Brain microvascular endothelial cell (primary cell): ENCODE data around the gene CACFD1.

Experiments
- DNase-seq: peaks from one replicate; pipeline ENCODE4 v3.0.0-alpha.2; 2020
- H3K27ac ChIP-seq: fragments of 250-450 bp; sonication (Bioruptor Pico); 2 replicates; pipeline ENCODE4 v1.5.1; 2020; ENCODE audit warnings: mild to moderate bottlenecking, moderate library complexity
- H3K27me3 ChIP-seq: fragments of 250-450 bp; sonication (Bioruptor Pico); replicated peaks from 2 replicates; pipeline ENCODE4 v1.5.1; 2020; ENCODE audit warnings: mild to moderate bottlenecking
- H3K36me3 ChIP-seq: fragments of 250-450 bp; sonication (Bioruptor Pico); replicated peaks from 2 replicates; pipeline ENCODE4 v1.5.1; 2020; ENCODE audit warnings: mild to moderate bottlenecking
- H3K4me3 ChIP-seq: 2 replicates; pipeline ENCODE4 v1.5.1; 2011; ENCODE audit warnings: low read depth, mild to moderate bottlenecking, control low read depth, low read length, moderate library complexity
- in situ Hi-C: cut with HindIII; loops from 2 replicates; pipeline ENCODE4 v1.10.0; 2017; ENCODE audit warnings: low sequenced_read_pairs, low pct_ligation_motif_present
- TF ChIP-seq, protein P1 (sequence below): IDR thresholded peaks from 2 replicates; pipeline ENCODE4 v1.5.1; 2011; ENCODE audit warnings: low read depth, mild to moderate bottlenecking, moderate library complexity, low read length, control low read depth, inconsistent platforms; ENCODE audit errors: missing control alignments

The CACFD1 gene

GRCh38 chr9:133515240-133515610 lies 55.4 kb downstream of the CACFD1 start:
- Histone ChIP-seq H3K36me3 (no peaks in the 10 kb centered on the region), H3K27me3 (no peaks in the 10 kb centered on the region), H3K27ac (no peak overlapping the region), H3K4me3 (no peak overlapping the region)
- TF ChIP-seq, protein P1, sequence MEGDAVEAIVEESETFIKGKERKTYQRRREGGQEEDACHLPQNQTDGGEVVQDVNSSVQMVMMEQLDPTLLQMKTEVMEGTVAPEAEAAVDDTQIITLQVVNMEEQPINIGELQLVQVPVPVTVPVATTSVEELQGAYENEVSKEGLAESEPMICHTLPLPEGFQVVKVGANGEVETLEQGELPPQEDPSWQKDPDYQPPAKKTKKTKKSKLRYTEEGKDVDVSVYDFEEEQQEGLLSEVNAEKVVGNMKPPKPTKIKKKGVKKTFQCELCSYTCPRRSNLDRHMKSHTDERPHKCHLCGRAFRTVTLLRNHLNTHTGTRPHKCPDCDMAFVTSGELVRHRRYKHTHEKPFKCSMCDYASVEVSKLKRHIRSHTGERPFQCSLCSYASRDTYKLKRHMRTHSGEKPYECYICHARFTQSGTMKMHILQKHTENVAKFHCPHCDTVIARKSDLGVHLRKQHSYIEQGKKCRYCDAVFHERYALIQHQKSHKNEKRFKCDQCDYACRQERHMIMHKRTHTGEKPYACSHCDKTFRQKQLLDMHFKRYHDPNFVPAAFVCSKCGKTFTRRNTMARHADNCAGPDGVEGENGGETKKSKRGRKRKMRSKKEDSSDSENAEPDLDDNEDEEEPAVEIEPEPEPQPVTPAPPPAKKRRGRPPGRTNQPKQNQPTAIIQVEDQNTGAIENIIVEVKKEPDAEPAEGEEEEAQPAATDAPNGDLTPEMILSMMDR: no peak
- no peak for DNase-seq
- in situ Hi-C loops: no loop called here

- TF ChIP-seq, protein P1: no peak
- Histone ChIP-seq H3K27me3 (no peaks in the 10 kb centered on the region), H3K4me3 (no peak overlapping the region)
Measured at GRCh38 chr9:133515615-133516255, 56.0 kb downstream of the CACFD1 start.

DNA sequence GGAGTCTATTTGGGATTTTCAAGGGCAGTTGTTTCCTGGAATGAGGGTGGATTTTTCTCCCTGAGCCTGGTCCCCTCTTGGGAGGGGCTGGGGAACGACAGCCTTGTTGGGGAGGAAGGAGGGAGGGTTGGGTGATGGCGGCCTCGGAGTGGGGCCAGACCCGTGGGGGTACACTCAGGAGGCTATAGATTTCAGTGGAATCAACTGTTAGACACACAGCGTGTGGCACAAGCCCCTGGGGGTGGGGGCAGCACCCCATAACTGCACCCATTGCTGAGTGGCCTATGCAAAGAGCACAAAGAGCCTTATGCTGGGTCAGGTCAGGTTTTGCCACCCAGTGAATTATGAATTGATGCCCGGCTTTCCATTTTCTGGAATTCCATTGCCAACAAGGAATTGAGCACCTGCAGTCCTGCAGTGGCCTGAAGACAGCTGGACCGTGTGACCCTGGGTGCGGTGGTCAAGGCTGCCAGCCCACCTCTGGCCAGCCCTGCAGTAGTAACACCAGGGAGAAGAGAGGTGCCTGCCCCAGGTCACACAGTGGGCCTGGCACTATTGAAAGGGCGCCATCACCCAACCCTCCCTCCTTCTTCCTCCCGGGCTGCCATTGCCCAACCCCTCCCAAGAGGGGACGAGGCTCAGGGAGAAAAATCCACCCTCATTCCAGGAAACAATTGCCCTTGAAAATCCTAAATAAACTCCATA lies 56.6 kb downstream of the CACFD1 start:
- DNase-seq: no peak
- in situ Hi-C loops: no loop called here
- no peak overlapping the region for H3K27ac ChIP-seq
- H3K36me3 ChIP-seq: no peaks in the 10 kb centered on the region
- TF ChIP-seq, protein P1: no peak
- no peaks in the 10 kb centered on the region for H3K27me3 ChIP-seq
- H3K4me3 ChIP-seq: no peak overlapping the region

More at GRCh38 chr9:133515615-133516255, 56.0 kb downstream of the CACFD1 start:
- no peaks in the 10 kb centered on the region for H3K36me3 ChIP-seq
- no peak overlapping the region for H3K27ac ChIP-seq
- in situ Hi-C loops: no loop called here
- no peak for DNase-seq

GRCh38 chr9:133516961-133517350 lies 57.2 kb downstream of the CACFD1 start:
- Histone ChIP-seq H3K27ac (no peak overlapping the region), H3K27me3 (no peaks in the 10 kb centered on the region), H3K4me3 (no peak overlapping the region), H3K36me3 (no peaks in the 10 kb centered on the region)
- TF ChIP-seq, protein P1: no peak
- no peak for DNase-seq
- in situ Hi-C loops: no loop called here

DNA sequence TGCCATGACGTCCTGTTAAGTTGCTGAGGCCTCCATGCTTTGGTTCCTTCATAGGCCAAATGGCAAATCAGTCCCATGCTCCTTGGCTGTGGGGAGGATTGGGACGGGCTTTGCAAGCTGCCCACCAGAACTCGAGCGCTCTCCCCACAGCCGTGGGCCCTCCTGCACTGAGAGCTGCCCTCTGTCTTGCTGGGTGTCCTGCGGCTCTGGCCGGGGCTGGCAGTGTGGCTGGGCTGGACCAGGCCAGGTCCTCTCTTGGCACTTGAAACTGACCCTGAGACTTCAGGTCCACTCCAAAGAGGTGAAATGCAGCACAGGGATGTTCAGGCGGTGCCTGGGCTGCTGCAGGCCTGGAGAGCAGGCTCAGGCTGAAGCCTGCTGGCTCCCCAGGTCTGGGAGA lies 57.9 kb downstream of the CACFD1 start:
- Histone ChIP-seq H3K27ac (no peak overlapping the region), H3K4me3 (no peak overlapping the region), H3K36me3 (no peaks in the 10 kb centered on the region), H3K27me3 (no peaks in the 10 kb centered on the region)
- DNase-seq: no peak
- in situ Hi-C loops: no loop called here
- TF ChIP-seq, protein P1: no peak
